ENCODE measurements around the gene GGACT. TPM values are rescaled to one million over a fixed set of nuclear protein-coding genes. Genes with fewer than 3 reads are reported as not detected.
A peak's percentile ranks its signal among the peaks of the same experiment; 100 is the strongest.

GGACT gene
- 5.9 and 8.9 TPM in 2 replicates for total RNA-seq (2012; rRNA removed)

DNA sequence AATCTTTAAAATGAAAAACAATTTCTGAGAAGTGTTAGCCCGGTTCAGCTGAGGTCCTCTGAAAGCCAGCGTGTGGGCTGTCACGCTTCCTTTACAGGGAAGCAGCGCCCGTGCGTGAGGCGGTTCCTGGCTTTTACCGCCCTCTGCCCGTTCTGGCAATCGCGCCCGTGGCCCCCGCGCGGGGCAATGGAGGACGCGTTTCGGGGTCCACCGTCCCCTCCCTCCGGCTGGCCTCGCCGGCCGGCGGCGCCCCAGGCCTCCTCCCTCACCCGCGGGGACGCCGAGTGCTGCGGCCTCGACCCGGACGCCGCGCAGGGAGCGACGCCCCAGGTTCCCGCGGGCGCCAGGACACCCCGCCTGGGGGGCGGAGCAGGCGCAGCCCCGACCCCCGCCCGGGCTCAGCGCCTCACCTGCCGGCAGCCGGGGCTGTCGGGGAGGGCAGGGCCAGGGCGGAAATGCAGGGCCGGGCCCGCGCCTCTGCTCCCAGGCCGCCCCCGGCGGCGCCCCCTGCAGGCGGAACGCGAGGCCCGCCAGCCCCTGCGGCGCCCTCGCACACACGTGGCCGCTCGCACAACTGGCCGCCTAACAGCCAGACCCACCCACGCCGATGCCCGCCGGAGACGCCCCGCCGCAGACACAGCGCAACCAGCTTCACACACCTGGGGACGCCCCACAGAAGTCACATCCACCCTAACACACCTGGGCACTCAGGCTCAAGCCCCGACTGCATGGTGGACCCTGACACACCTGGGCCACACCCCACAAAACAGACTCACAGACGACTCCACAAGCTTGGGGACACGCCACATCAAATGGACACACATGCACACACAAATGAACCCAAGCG is at the start of gene GGACT:
GGACT (minus strand) TSS at position 459 of the 847 bp plus-strand sequence. CDS start 56,198 bp downstream, outside the sequence.
- Histone ChIP-seq H3K4me3 (ENCODE audit: low read length) (peak within 1 kb of the TSS; percentile 80), H3K9me3 (replicated peaks; ENCODE audit: low read length) (no peaks in the 10 kb centered on the region), H3K36me3 (ENCODE audit: insufficient read depth, low read length) (no peaks in the 10 kb centered on the region), H3K27me3 (ENCODE audit: control insufficient read depth, insufficient read depth, low read length) (no peaks in the 10 kb centered on the region), H3K4me1 (ENCODE audit: control insufficient read depth, insufficient read depth, low read length) (peaks cover 5% of the 10 kb centered on the region), H3K9ac (ENCODE audit: low read depth, low read length) (peak within 1 kb of the TSS; percentile 90), H3K4me2 (ENCODE audit: low read length) (peak within 1 kb of the TSS; percentile 84)

DNA sequence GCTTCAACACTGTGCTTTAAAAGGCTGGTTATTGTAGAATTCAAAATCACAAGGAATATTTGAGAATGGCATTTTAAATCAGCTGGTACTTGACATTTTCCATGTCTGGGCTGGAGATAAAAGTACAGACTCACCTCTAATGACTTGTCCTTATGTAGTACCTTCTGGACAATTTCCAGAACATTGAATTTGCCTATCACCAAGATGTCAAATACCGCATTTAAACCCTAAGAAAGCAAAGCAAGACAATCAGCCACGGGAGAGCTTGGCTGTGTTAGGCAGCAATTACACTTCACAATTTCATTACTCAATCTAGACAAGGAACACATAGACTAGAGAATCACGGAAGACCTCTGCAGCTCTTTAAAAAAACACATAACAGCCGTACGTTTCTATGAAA is 49.2 kb upstream of the GGACT start:
- H3K9me3 ChIP-seq (replicated peaks; ENCODE audit: low read length) = no peaks in the 10 kb centered on the region
- peaks cover 4% of the 10 kb centered on the region for H3K36me3 ChIP-seq (ENCODE audit: insufficient read depth, low read length)
- no peak overlapping the region for H3K9ac ChIP-seq (ENCODE audit: low read depth, low read length)
- no peaks in the 10 kb centered on the region for H3K27me3 ChIP-seq (ENCODE audit: control insufficient read depth, insufficient read depth, low read length)
- H3K4me2 ChIP-seq (ENCODE audit: low read length) = no peak overlapping the region
- no peak overlapping the region for H3K4me3 ChIP-seq (ENCODE audit: low read length)
- H3K4me1 ChIP-seq (ENCODE audit: control insufficient read depth, insufficient read depth, low read length) = no peaks in the 10 kb centered on the region

DNA sequence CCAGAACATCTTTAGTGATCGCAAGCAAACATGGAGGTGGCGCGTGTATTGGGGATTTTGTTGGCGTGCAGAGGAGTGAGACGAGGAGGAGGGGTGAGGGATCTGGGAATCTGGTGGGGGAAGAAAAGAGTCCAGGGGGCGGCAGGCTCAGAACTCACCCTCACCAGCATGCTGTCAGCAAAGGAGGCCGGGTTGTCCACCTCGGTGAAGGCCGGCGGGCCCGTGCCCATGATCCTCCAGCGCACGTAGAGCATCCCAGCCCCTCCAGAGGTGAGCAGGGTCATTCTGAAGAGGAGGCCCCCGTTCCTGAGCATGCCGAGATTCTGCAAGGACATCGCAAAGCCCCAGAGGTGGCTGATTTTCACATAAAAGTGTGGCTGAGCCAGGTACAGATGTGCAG is 48.8 kb upstream of the GGACT start:
- Histone ChIP-seq H3K4me3 (ENCODE audit: low read length) (no peak overlapping the region), H3K4me2 (ENCODE audit: low read length) (no peak overlapping the region), H3K9me3 (replicated peaks; ENCODE audit: low read length) (no peaks in the 10 kb centered on the region), H3K9ac (ENCODE audit: low read depth, low read length) (no peak overlapping the region), H3K27me3 (ENCODE audit: control insufficient read depth, insufficient read depth, low read length) (no peaks in the 10 kb centered on the region), H3K36me3 (ENCODE audit: insufficient read depth, low read length) (peaks cover 4% of the 10 kb centered on the region), H3K4me1 (ENCODE audit: control insufficient read depth, insufficient read depth, low read length) (no peaks in the 10 kb centered on the region)

DNA sequence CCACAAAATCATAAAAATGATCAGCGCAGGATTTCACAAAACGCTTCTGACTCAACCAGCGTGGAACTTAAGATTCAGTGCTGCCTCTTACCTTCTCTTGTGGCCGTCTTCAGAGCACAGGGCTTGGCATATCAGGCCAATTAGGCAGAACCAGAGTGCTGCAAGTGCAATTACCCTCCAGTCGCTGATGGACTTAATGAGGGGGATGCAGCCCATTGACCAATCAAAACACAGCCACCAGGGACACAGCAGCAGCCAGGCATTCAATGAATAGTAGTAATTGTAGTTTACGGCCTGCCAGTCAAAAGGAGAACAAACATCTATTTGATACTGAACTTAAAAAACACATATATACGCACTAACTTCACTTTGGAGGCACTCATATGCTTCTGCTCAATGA is 47.9 kb upstream of the GGACT start:
- H3K9me3 ChIP-seq (replicated peaks; ENCODE audit: low read length) = no peaks in the 10 kb centered on the region

DNA sequence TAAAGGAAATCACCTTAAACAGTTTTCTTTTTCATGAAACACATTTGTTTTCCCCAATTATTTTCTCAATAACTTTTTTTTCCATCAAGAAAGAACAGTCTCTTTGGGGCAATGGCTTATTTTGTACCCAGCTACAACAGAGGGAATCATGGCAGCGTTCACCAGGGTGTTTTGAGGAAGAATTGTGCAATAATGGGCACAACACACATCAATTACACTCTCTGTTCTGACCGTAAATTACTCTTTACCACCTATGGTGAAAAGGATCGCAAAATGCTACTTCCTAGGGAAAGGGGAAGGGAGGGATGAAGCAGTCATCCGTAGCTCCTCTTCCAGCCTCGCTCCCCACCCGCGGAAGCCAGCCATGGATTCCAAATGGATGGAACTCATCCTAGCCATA is 47.4 kb upstream of the GGACT start:
- Histone ChIP-seq H3K9ac (ENCODE audit: low read depth, low read length) (no peak overlapping the region), H3K36me3 (ENCODE audit: insufficient read depth, low read length) (peaks cover 4% of the 10 kb centered on the region), H3K4me2 (ENCODE audit: low read length) (no peak overlapping the region), H3K9me3 (replicated peaks; ENCODE audit: low read length) (no peaks in the 10 kb centered on the region), H3K27me3 (ENCODE audit: control insufficient read depth, insufficient read depth, low read length) (no peaks in the 10 kb centered on the region), H3K4me3 (ENCODE audit: low read length) (no peak overlapping the region), H3K4me1 (ENCODE audit: control insufficient read depth, insufficient read depth, low read length) (no peaks in the 10 kb centered on the region)

More for the DNA sequence above, 47.9 kb upstream of the GGACT start:
- no peaks in the 10 kb centered on the region for H3K27me3 ChIP-seq (ENCODE audit: control insufficient read depth, insufficient read depth, low read length)
- no peak overlapping the region for H3K9ac ChIP-seq (ENCODE audit: low read depth, low read length)
- no peak overlapping the region for H3K4me2 ChIP-seq (ENCODE audit: low read length)
- no peak overlapping the region for H3K4me3 ChIP-seq (ENCODE audit: low read length)
- H3K4me1 ChIP-seq (ENCODE audit: control insufficient read depth, insufficient read depth, low read length) = no peaks in the 10 kb centered on the region
- peaks cover 4% of the 10 kb centered on the region for H3K36me3 ChIP-seq (ENCODE audit: insufficient read depth, low read length)

- H3K9ac ChIP-seq (ENCODE audit: low read depth, low read length) = no peak overlapping the region
- H3K27me3 ChIP-seq (ENCODE audit: control insufficient read depth, insufficient read depth, low read length) = no peaks in the 10 kb centered on the region
- H3K4me1 ChIP-seq (ENCODE audit: control insufficient read depth, insufficient read depth, low read length) = no peaks in the 10 kb centered on the region
- no peak overlapping the region for H3K4me2 ChIP-seq (ENCODE audit: low read length)
- H3K4me3 ChIP-seq (ENCODE audit: low read length) = no peak overlapping the region
- no peaks in the 10 kb centered on the region for H3K9me3 ChIP-seq (replicated peaks; ENCODE audit: low read length)
- peaks cover 4% of the 10 kb centered on the region for H3K36me3 ChIP-seq (ENCODE audit: insufficient read depth, low read length)
These were observed 46.1 kb upstream of the GGACT start for GRCh38 chr13:100634696-100635095.

DNA sequence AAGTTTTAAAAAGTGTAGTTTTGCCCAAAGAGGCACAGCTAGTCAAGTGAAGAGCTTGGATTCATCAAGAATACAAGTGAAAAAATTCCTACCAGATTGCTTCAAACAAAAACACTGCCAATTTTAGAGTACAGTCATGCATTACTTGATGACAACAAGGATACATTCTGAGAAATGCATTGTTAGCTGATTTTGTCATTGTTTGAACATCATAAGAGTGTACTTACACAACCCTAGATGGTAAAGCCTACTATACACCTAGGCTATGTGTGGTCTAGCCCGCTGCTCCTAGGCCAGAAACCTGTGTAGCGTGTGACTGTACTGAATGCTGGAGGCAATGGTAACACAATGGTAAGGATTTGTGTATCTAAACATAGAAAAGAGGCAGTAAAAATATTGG is 44.9 kb upstream of the GGACT start:
- no peak overlapping the region for H3K4me2 ChIP-seq (ENCODE audit: low read length)
- H3K4me3 ChIP-seq (ENCODE audit: low read length) = no peak overlapping the region
- H3K36me3 ChIP-seq (ENCODE audit: insufficient read depth, low read length) = peaks cover 4% of the 10 kb centered on the region
- no peaks in the 10 kb centered on the region for H3K9me3 ChIP-seq (replicated peaks; ENCODE audit: low read length)
- H3K4me1 ChIP-seq (ENCODE audit: control insufficient read depth, insufficient read depth, low read length) = no peaks in the 10 kb centered on the region
- H3K9ac ChIP-seq (ENCODE audit: low read depth, low read length) = no peak overlapping the region
- no peaks in the 10 kb centered on the region for H3K27me3 ChIP-seq (ENCODE audit: control insufficient read depth, insufficient read depth, low read length)

- Histone ChIP-seq H3K9ac (ENCODE audit: low read depth, low read length) (no peak overlapping the region), H3K27me3 (ENCODE audit: control insufficient read depth, insufficient read depth, low read length) (no peaks in the 10 kb centered on the region), H3K4me1 (ENCODE audit: control insufficient read depth, insufficient read depth, low read length) (no peaks in the 10 kb centered on the region), H3K4me3 (ENCODE audit: low read length) (no peak overlapping the region), H3K36me3 (ENCODE audit: insufficient read depth, low read length) (no peaks in the 10 kb centered on the region), H3K9me3 (replicated peaks; ENCODE audit: low read length) (no peaks in the 10 kb centered on the region), H3K4me2 (ENCODE audit: low read length) (no peak overlapping the region)
These were observed 42.0 kb upstream of the GGACT start for GRCh38 chr13:100630555-100630954.

- H3K36me3 ChIP-seq (ENCODE audit: insufficient read depth, low read length) = no peaks in the 10 kb centered on the region
- H3K9me3 ChIP-seq (replicated peaks; ENCODE audit: low read length) = no peaks in the 10 kb centered on the region
- H3K4me3 ChIP-seq (ENCODE audit: low read length) = no peak overlapping the region
- no peaks in the 10 kb centered on the region for H3K27me3 ChIP-seq (ENCODE audit: control insufficient read depth, insufficient read depth, low read length)
- no peak overlapping the region for H3K9ac ChIP-seq (ENCODE audit: low read depth, low read length)
- H3K4me2 ChIP-seq (ENCODE audit: low read length) = no peak overlapping the region
- no peaks in the 10 kb centered on the region for H3K4me1 ChIP-seq (ENCODE audit: control insufficient read depth, insufficient read depth, low read length)
These were observed 38.5 kb upstream of the GGACT start for GRCh38 chr13:100627120-100627519.

- no peaks in the 10 kb centered on the region for H3K9me3 ChIP-seq (replicated peaks; ENCODE audit: low read length)
- no peak overlapping the region for H3K4me2 ChIP-seq (ENCODE audit: low read length)
- no peaks in the 10 kb centered on the region for H3K27me3 ChIP-seq (ENCODE audit: control insufficient read depth, insufficient read depth, low read length)
- no peaks in the 10 kb centered on the region for H3K4me1 ChIP-seq (ENCODE audit: control insufficient read depth, insufficient read depth, low read length)
- H3K36me3 ChIP-seq (ENCODE audit: insufficient read depth, low read length) = no peaks in the 10 kb centered on the region
- H3K9ac ChIP-seq (ENCODE audit: low read depth, low read length) = no peak overlapping the region
- no peak overlapping the region for H3K4me3 ChIP-seq (ENCODE audit: low read length)
These were observed 36.9 kb upstream of the GGACT start for GRCh38 chr13:100625447-100625846.

DNA sequence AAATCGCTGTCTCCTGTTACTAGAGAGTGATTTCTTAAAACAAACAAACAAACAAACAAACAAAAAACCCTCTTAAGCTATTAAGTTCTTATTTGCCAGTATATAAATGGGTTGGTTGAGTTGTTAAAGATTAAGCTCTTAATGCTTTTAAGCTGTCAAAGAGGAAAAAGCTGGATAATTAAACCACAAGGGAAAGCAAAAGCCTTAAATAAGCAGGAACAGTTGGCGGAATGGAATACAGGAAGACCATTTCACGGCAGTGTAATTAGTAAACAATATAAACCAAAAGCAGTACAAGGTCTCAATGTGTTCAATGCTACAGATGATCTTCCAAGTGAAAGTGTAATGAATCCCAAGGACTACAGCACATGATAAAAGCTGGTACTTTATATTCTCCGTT is 32.2 kb upstream of the GGACT start:
- H3K9me3 ChIP-seq (replicated peaks; ENCODE audit: low read length) = no peaks in the 10 kb centered on the region
- H3K4me1 ChIP-seq (ENCODE audit: control insufficient read depth, insufficient read depth, low read length) = no peaks in the 10 kb centered on the region
- no peak overlapping the region for H3K4me3 ChIP-seq (ENCODE audit: low read length)

GRCh38 chr13:100619940-100620339 is 31.4 kb upstream of the GGACT start:
- no peaks in the 10 kb centered on the region for H3K36me3 ChIP-seq (ENCODE audit: insufficient read depth, low read length)
- no peaks in the 10 kb centered on the region for H3K4me1 ChIP-seq (ENCODE audit: control insufficient read depth, insufficient read depth, low read length)
- no peak overlapping the region for H3K4me2 ChIP-seq (ENCODE audit: low read length)

More for the DNA sequence above, 32.2 kb upstream of the GGACT start:
- Histone ChIP-seq H3K27me3 (ENCODE audit: control insufficient read depth, insufficient read depth, low read length) (no peaks in the 10 kb centered on the region), H3K4me2 (ENCODE audit: low read length) (no peak overlapping the region), H3K36me3 (ENCODE audit: insufficient read depth, low read length) (no peaks in the 10 kb centered on the region), H3K9ac (ENCODE audit: low read depth, low read length) (no peak overlapping the region)

More at GRCh38 chr13:100619940-100620339, 31.4 kb upstream of the GGACT start:
- H3K9ac ChIP-seq (ENCODE audit: low read depth, low read length) = no peak overlapping the region
- no peaks in the 10 kb centered on the region for H3K27me3 ChIP-seq (ENCODE audit: control insufficient read depth, insufficient read depth, low read length)
- H3K9me3 ChIP-seq (replicated peaks; ENCODE audit: low read length) = no peaks in the 10 kb centered on the region
- H3K4me3 ChIP-seq (ENCODE audit: low read length) = no peak overlapping the region

All from skeletal muscle satellite cell (primary cell).